GM13977 (cell line): Measurements from ENCODE around the gene TSPOAP1.

Source experiments
- DNase-seq: peaks from one replicate; pipeline ENCODE4 v3.0.0; 2012; ENCODE audit warnings: low spot score
- in situ Hi-C: fragments of 300-500 bp; cut with MboI; formaldehyde crosslinking; loops from one replicate; pipeline ENCODE4 v1.12.0; 2022; ENCODE audit warnings: low sequenced_read_pairs, low pct_unique_long_range_greater_than_20kb, mixed read lengths, inconsistent platforms; ENCODE audit not compliant: unreplicated experiment
- TF ChIP-seq, protein P1 (sequence below): IDR thresholded peaks from 2 replicates; pipeline ENCODE4 v1.5.1; 2012; ENCODE audit warnings: mild to moderate bottlenecking, control low read depth; ENCODE audit not compliant: insufficient read depth; ENCODE audit errors: extremely low read depth, missing control alignments

Gene TSPOAP1

DNA sequence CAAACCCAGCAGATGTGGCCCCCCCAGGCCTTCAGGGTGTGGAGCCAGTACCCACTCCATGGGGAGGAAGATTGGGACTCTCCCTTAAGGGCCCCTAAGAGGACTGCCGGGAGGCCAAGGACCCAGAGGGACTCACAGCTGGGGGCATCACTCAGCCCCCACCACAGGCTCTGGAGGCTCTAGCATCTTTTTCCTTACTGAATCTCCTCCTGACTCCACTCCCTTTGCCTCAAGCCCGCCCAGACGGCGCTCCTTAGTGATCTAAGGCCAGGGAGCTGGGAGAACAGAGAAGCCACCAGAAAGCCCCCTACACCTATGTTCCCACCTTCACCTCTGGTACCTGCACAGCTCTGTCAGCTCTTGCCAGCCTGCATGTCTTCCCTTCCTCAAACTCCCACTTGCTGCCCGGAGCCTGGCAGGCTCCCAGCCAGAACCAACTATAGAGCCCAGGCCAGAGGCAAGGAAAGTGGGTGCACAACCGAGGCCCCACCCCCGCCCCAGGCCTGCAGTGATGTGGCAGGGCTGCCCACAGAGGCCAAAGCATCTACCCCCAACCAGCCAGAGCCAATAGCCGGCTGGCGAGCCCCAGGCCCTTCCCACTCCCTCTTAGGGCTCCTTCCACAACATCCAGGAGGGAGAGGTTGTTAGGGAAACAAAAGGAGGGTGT lies 25.5 kb downstream of the TSPOAP1 start:
- no peak for DNase-seq
- in situ Hi-C loops, result loop anchor here (10.0 kb wide), 1 partner anchor 142 kb away; no protein-coding TSS in a partner anchor

DNA sequence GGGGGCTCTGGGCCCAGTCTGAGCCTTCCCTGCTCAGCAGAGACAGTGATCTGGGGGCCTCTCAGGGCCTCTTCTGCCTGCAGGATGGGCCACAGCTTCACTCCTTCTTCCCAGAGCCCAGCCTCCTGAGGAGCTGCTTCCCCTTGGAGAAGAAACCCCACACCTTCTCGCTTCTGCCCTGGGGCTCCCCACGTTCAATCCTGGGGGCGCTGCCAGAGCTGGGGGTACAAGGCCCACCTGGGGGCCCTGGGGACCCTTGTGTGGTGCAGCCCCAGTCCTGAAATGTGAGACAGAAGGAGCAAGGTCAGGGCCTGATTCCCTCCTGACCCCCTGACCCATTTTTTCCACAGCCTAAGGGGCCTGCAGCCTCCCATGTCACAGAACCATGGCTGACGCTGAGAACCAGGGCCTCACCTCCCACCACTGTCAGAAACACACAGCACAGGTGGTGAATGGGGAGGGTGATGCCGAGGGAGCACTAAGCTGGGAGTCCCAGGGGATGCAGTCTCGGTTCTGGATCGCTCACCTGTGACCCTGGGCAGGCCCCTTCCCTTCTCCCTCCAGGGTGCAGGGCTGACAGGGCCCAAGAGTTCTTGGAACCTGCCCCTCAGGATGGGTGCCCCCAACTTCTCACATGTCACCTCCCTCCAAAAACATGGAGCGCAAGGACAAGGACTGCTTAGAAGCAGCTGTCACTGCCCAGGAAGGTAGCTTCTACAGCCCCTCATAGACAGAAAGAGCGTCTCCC lies 26.2 kb downstream of the TSPOAP1 start:
- DNase-seq, result no peak
- in situ Hi-C loops, result loop anchor here (10.0 kb wide), 1 partner anchor 142 kb away; no protein-coding TSS in a partner anchor
- TF ChIP-seq, protein P1, sequence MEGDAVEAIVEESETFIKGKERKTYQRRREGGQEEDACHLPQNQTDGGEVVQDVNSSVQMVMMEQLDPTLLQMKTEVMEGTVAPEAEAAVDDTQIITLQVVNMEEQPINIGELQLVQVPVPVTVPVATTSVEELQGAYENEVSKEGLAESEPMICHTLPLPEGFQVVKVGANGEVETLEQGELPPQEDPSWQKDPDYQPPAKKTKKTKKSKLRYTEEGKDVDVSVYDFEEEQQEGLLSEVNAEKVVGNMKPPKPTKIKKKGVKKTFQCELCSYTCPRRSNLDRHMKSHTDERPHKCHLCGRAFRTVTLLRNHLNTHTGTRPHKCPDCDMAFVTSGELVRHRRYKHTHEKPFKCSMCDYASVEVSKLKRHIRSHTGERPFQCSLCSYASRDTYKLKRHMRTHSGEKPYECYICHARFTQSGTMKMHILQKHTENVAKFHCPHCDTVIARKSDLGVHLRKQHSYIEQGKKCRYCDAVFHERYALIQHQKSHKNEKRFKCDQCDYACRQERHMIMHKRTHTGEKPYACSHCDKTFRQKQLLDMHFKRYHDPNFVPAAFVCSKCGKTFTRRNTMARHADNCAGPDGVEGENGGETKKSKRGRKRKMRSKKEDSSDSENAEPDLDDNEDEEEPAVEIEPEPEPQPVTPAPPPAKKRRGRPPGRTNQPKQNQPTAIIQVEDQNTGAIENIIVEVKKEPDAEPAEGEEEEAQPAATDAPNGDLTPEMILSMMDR, result no peak

More for the DNA sequence above, 25.5 kb downstream of the TSPOAP1 start:
- TF ChIP-seq, protein P1, result no peak

DNA sequence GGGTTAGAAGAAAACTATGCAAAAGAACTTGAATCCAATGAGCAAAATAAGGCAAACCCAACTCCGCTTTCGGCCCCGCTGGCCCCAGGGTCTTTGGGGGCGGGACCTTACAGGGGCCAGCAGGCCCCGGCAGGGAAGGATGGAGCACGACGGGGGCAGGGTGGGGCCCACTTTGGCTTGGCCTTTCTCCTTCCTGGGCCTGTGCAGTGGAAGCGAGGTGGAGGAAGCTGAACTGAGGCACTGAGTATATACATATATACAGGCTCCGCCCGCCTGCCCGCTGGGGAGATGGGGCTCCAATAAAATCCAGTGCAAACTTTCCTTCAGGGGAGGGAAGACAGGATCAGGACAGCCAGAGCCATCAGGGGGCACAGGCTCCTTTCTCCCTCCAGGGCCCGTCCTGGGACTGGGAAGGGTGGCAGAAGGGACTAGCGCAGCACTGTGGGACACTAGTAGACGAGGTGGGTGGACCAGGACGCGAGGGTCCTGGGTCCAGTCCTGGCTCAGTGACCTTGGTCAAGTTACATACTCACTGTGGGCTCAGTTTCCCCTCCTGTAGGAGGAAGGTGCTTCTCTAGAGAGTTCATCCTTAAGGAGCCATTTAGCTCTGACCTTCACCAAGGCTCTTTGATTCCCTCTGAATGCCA lies 27.0 kb downstream of the TSPOAP1 start:
- TF ChIP-seq, protein P1, result no peak
- in situ Hi-C loops, result loop anchor here (10.0 kb wide), 1 partner anchor 143 kb away; no protein-coding TSS in a partner anchor
- no peak for DNase-seq

DNA sequence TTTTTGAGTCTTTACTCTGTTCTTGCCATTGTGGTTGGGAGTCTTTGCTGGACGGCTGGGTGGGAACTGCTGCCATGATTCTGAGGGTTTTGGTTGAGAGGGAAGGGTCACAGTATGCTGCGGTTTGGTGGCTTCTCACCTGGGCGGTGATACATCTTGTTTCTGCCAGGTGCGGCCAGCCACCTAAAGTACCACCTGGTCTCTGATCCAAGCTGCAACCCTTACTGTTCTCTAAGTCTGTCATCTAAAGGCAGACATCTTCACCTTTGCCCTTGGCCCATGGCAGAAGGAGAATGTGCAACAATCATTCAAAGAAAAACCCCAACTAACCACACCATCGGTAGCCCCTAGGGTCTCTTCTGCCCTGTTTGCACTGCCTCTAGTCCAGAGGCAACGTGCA lies 28.3 kb downstream of the TSPOAP1 start:
- in situ Hi-C loops, result loop anchor here (10.0 kb wide), 1 partner anchor 144 kb away; no protein-coding TSS in a partner anchor
- TF ChIP-seq, protein P1, result no peak
- no peak for DNase-seq

DNA sequence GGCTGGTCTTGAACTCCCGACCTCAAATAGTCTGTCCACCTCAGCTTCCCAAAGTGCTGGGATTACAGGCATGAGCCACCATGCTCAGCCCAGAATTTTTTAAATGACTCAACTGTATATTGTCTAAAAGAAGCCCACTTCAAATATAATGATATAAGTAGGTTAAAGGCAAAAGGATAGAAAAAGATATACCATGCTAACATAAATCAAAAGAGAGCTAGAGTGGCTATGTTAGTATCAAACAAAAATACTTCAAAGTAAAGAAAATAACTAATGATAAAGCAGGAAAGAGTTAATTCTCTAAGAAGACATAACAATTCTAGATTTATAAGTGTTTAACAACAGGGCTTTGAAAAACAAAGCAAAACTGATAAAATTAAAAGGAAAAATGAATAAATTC lies 34.6 kb downstream of the TSPOAP1 start:
- TF ChIP-seq, protein P1, result no peak
- no peak for DNase-seq
- in situ Hi-C loops, result no loop called here

DNA sequence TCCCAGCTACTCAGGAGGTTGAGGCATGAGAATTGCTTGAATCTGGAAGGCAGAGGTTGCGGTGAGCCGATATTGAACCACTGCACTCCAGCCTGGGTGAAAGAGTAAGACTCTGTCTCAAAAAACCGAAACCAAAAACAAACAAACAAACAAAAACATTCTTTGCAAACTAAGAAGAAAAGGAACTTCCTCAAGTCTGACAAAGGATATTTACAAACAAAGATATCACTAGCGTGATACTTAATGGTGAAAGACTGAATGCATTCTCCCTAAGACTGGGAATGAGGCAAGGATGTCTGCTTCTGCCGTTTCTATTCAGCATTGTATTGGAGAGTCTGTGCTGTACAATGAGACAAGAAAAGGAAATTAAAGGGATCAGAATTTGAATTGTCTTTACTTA lies 37.3 kb downstream of the TSPOAP1 start:
- no peak for DNase-seq
- in situ Hi-C loops, result no loop called here
- TF ChIP-seq, protein P1, result no peak
